ENCODE measurements around the gene KMT2D.

GRCh38 chr12:49070971-49071370 lies 10.4 kb upstream of the KMT2D start:
- no peak for TF ChIP-seq CTCF (conservative IDR thresholded peaks at IDR 0.05; ENCODE audit: low read depth, low read length)
- TF ChIP-seq EZH2 (IDR thresholded peaks at IDR 0.05; ENCODE audit: low read length, unreplicated experiment): no peak
- no peak for TF ChIP-seq EZH2phosphoT487 (IDR thresholded peaks at IDR 0.05; ENCODE audit: borderline replicate concordance, low read length)
